Natural killer cell (primary cell): ENCODE results near the gene ROR1. TPM values are rescaled to one million over a fixed set of nuclear protein-coding genes. Genes with fewer than 3 reads are reported as not detected.

Source experiments
- ATAC-seq, 3 donors: fragments of 150-1000 bp in 2 of 3; fragments of 200-7000 bp in 1 of 3; cut with Tn5 transposase; 1 replicate in 1 of 3; 2 replicates in 2 of 3; pipeline ENCODE4 v1.10.0; 2021; ENCODE audit warnings: mild to moderate bottlenecking in 2 of 3, moderate library complexity in 2 of 3
- DNase-seq, 2 donors: peaks; one replicate each; pipeline versions ENCODE4 v3.0.0 to v3.0.0-alpha.2; 2013 to 2021; ENCODE audit warnings: mixed read lengths in 1 of 2
- H3K27ac ChIP-seq: one replicate; pipeline ENCODE4 v1.5.1; 2013; ENCODE audit warnings: mild to moderate bottlenecking, low read length
- H3K27me3 ChIP-seq: one replicate; pipeline ENCODE4 v1.6.1; 2013; ENCODE audit warnings: low read length; ENCODE audit not compliant: control insufficient read depth, insufficient read depth
- H3K36me3 ChIP-seq: one replicate; pipeline ENCODE4 v1.6.1; 2013; ENCODE audit warnings: low read length; ENCODE audit not compliant: control insufficient read depth, insufficient read depth
- H3K4me1 ChIP-seq: one replicate; pipeline ENCODE4 v1.6.1; 2013; ENCODE audit warnings: low read length; ENCODE audit not compliant: control insufficient read depth, insufficient read depth
- H3K4me3 ChIP-seq: one replicate; pipeline ENCODE4 v1.5.1; 2013; ENCODE audit warnings: low read length
- H3K9me3 ChIP-seq: one replicate; pipeline ENCODE4 v1.6.1; 2013; ENCODE audit warnings: low read length; ENCODE audit not compliant: control insufficient read depth, insufficient read depth
- H3K27ac Mint-ChIP-seq, 2 donors: one replicate each; pipeline ENCODE4 v1.8.0; 2022; ENCODE audit warnings: mild to moderate bottlenecking in 2 of 2, mixed read lengths in 2 of 2, moderate library complexity in 1 of 2
- H3K27me3 Mint-ChIP-seq, 2 donors: one replicate each; pipeline ENCODE4 v1.8.0; 2022; ENCODE audit warnings: low read depth in 2 of 2, mixed read lengths in 2 of 2
- H3K36me3 Mint-ChIP-seq: one replicate; pipeline ENCODE4 v1.8.0; 2022; ENCODE audit warnings: mixed read lengths
- H3K4me1 Mint-ChIP-seq, 2 donors: one replicate each; pipeline ENCODE4 v1.8.0; 2022; ENCODE audit warnings: mixed read lengths in 2 of 2
- H3K4me3 Mint-ChIP-seq: one replicate; pipeline ENCODE4 v1.8.0; 2022; ENCODE audit warnings: mild to moderate bottlenecking, moderate library complexity, mixed read lengths
- H3K9me3 Mint-ChIP-seq, 2 donors: one replicate each; pipeline ENCODE4 v1.8.0; 2022; ENCODE audit warnings: mixed read lengths in 2 of 2
- WGBS: methylation state at CpG from one replicate; pipeline ENCODE4 v1.1.7; 2013; ENCODE audit warnings: missing lambda C conversion rate; ENCODE audit not compliant: insufficient coverage; 5-methylcytosine and 5-hydroxymethylcytosine counted together
- intact Hi-C: fragments of 100-400 bp; cut with micrococcal nuclease; formaldehyde crosslinking; loops from one replicate; pipeline ENCODE4 v1.14.2; 2022
- total RNA-seq, 4 donors: library from RNA; stranded (reverse); fragments of 120-200 nt in 1 of 4; gene quantifications; one replicate each; pipeline versions ENCODE4 v1.2.3 to v1.2.4, GENCODE V29; 2013 to 2022
- TF ChIP-seq, protein P1 (sequence below): fragments of 200-600 bp; IDR thresholded peaks from one replicate; pipeline ENCODE4 v1.8.0; 2022; ENCODE audit warnings: antibody characterized with exemption

ROR1 gene
- total RNA-seq, 3 donors from 2014 or later (not counting 1 experiment from before 2014, with no cell fraction given): 0.05 to 0.35 (median 0.27) TPM

DNA sequence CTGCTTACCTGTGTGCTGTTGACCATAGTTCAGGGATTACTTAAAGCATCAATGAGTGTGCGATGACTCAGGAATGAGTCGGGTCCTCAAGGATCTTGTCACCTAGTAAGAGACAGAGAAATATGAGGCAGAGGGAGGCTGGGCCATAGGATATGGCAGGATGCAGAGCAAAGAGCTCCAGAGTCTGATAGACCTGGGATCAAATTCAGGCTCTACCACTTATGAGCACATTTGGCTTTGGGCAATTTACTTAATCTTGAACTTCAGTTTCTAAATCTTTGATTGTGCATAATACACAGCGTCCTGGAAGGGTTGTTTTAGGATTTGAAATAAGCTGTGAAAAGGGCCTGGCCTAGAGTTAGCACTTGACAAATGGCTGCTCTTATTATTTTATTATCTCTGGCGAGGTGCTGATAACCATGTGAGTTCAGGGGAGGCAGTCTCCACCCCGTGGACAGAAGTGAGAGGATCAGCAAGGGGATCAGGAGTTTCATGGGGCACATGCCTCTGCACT, 94.5 kb downstream of the ROR1 start:
- WGBS: 78% methylated on average over 5 of the region's 5 CpGs
- intact Hi-C loops: no loop called here
- H3K27me3 ChIP-seq: no peaks in the 10 kb centered on the region
- no peak for DNase-seq
- no peaks in the 10 kb centered on the region for H3K4me1 ChIP-seq
- no peaks in the 10 kb centered on the region for H3K9me3 ChIP-seq
- Mint-ChIP-seq H3K4me1 (no peaks in the 10 kb centered on the region), H3K9me3 (no peaks in the 10 kb centered on the region), H3K27ac (no peak overlapping the region), H3K27me3 (peaks cover 3 to 19% of the 10 kb centered on the region in 2 donors), H3K4me3 (no peak overlapping the region), H3K36me3 (no peaks in the 10 kb centered on the region)
- H3K4me3 ChIP-seq: no peak overlapping the region
- ATAC-seq: no peak
- no peaks in the 10 kb centered on the region for H3K36me3 ChIP-seq
- TF ChIP-seq, protein P1, sequence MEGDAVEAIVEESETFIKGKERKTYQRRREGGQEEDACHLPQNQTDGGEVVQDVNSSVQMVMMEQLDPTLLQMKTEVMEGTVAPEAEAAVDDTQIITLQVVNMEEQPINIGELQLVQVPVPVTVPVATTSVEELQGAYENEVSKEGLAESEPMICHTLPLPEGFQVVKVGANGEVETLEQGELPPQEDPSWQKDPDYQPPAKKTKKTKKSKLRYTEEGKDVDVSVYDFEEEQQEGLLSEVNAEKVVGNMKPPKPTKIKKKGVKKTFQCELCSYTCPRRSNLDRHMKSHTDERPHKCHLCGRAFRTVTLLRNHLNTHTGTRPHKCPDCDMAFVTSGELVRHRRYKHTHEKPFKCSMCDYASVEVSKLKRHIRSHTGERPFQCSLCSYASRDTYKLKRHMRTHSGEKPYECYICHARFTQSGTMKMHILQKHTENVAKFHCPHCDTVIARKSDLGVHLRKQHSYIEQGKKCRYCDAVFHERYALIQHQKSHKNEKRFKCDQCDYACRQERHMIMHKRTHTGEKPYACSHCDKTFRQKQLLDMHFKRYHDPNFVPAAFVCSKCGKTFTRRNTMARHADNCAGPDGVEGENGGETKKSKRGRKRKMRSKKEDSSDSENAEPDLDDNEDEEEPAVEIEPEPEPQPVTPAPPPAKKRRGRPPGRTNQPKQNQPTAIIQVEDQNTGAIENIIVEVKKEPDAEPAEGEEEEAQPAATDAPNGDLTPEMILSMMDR: no peak
- no peak overlapping the region for H3K27ac ChIP-seq

DNA sequence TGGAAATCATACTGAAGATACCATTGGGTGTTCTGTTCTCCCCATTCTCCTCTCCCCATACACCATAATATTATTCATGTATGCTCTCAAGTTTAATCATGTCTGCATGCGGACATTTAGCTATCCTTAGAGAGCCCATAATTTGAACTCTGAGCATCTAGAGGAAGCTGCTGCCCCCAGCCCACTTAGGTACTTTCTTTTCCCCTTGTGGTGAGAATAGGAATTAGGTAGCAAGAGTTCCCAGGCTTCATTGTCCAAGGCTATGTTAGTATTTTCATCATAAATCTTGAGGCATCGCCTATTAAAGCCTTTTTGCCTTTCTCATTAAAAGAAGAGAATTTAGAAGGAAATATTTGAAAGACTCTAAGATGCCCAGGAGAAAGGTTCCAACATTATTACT, 96.3 kb downstream of the ROR1 start:
- DNase-seq (no peak), ATAC-seq (no peak)
- H3K9me3 ChIP-seq: no peaks in the 10 kb centered on the region
- intact Hi-C loops: no loop called here
- WGBS: 56% methylated on average over 2 of the region's 2 CpGs
- no peak overlapping the region for H3K27ac ChIP-seq
- H3K36me3 ChIP-seq: no peaks in the 10 kb centered on the region
- Mint-ChIP-seq H3K27ac (no peak overlapping the region), H3K36me3 (no peaks in the 10 kb centered on the region), H3K4me3 (no peak overlapping the region), H3K4me1 (no peaks in the 10 kb centered on the region), H3K27me3 (peaks cover 3 to 19% of the 10 kb centered on the region in 2 donors), H3K9me3 (no peaks in the 10 kb centered on the region)
- H3K27me3 ChIP-seq: no peaks in the 10 kb centered on the region
- H3K4me1 ChIP-seq: no peaks in the 10 kb centered on the region
- H3K4me3 ChIP-seq: no peak overlapping the region
- TF ChIP-seq, protein P1: no peak

DNA sequence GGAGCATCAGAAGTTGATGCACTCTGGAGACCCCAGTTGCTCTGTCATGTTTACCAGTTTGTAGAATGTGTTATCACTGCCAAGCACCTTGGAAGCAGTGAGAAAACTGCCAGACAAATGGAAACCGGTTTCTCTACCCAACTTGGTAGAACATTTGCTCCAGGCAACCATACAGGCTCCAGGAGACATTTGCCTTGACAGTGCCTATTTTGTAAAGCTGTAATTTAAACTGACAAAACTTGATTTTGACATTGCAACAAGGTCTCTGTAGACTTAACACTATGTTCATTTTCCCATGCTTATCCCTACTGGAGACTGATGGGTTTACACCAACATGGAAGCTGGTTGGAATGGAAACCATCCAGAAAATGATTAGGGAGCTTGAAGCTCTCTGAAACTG, 97.6 kb downstream of the ROR1 start:
- ATAC-seq: no peak

More for the DNA sequence above, 97.6 kb downstream of the ROR1 start:
- Mint-ChIP-seq H3K36me3 (no peaks in the 10 kb centered on the region), H3K4me1 (no peaks in the 10 kb centered on the region), H3K27me3 (peaks cover 9 to 19% of the 10 kb centered on the region in 2 donors), H3K4me3 (no peak overlapping the region), H3K27ac (no peak overlapping the region), H3K9me3 (no peaks in the 10 kb centered on the region)
- Histone ChIP-seq H3K4me1 (no peaks in the 10 kb centered on the region), H3K4me3 (no peak overlapping the region), H3K36me3 (no peaks in the 10 kb centered on the region), H3K9me3 (no peaks in the 10 kb centered on the region), H3K27ac (no peak overlapping the region), H3K27me3 (no peaks in the 10 kb centered on the region)
- TF ChIP-seq, protein P1: no peak
- DNase-seq: no peak
- WGBS: 90% methylated on average over 1 of the region's 1 CpG
- intact Hi-C loops: no loop called here
